Measurements from ENCODE around the gene TIGD1. TPM values are rescaled to one million over a fixed set of nuclear protein-coding genes. Genes with fewer than 3 reads are reported as not detected.

TIGD1 gene
- 3.6 and 4.3 TPM in 2 replicates for polyA plus RNA-seq (2011; rRNA removed)
- 3.3 and 5.8 TPM in 2 replicates for polyA minus RNA-seq (2011; rRNA and poly(A)+ RNA removed)

- ChIA-PET CTCF (no interaction called here), POLR2A (interaction anchor here (1.1 to 1.3 kb wide), 2 partner anchors 17 to 28 kb away, joined by 3 to 5 read pairs; no protein-coding TSS in a partner anchor)
- Histone ChIP-seq H3K27ac (ENCODE audit: low read depth, low read length) (peak within 1 kb of the TSS; percentile 94), H3K27me3 (ENCODE audit: control insufficient read depth, insufficient read depth, low read length) (no peaks in the 10 kb centered on the region), H3K4me3 (ENCODE audit: low read depth, low read length) (peak within 1 kb of the TSS; percentile 93), H3K9me3 (ENCODE audit: control insufficient read depth, insufficient read depth, low read length) (no peaks in the 10 kb centered on the region; the same call in 1 of the 2 replicates)
- peak; percentile 40 for TF ChIP-seq CTCF (IDR thresholded peaks at IDR 0.05; ENCODE audit: low read depth, low read length)
- DNase-seq (ENCODE audit: low read depth, low spot score) = peak; percentile 72
These were observed at the start of gene TIGD1, which contains the start of gene EIF4E2 for GRCh38 chr2:232550354-232551249. Gene TIGD1, minus strand, starts transcription at chr2:232550557. Its CDS starts 675 bp downstream, at chr2:232549882. Gene EIF4E2, plus strand, starts transcription at chr2:232550689. Its CDS starts 36 bp downstream, at chr2:232550725.

GRCh38 chr2:232598293-232598692, 47.9 kb upstream of the TIGD1 start:
- Histone ChIP-seq H3K4me3 (ENCODE audit: low read depth, low read length) (no peak overlapping the region), H3K27ac (ENCODE audit: low read depth, low read length) (no peak overlapping the region), H3K27me3 (ENCODE audit: control insufficient read depth, insufficient read depth, low read length) (peaks cover 3% of the 10 kb centered on the region), H3K9me3 (ENCODE audit: control insufficient read depth, insufficient read depth, low read length) (no peaks in the 10 kb centered on the region)
- CTCF ChIA-PET = no interaction called here
- TF ChIP-seq CTCF (IDR thresholded peaks at IDR 0.05; ENCODE audit: low read depth, low read length) = no peak
- no peak for DNase-seq (ENCODE audit: low read depth, low spot score)
- POLR2A ChIA-PET = no interaction called here

GRCh38 chr2:232597362-232598079, 47.2 kb upstream of the TIGD1 start:
- no peak for DNase-seq (ENCODE audit: low read depth, low spot score)
- CTCF ChIA-PET = no interaction called here
- Histone ChIP-seq H3K9me3 (ENCODE audit: control insufficient read depth, insufficient read depth, low read length) (no peaks in the 10 kb centered on the region), H3K4me3 (ENCODE audit: low read depth, low read length) (no peak overlapping the region), H3K27me3 (ENCODE audit: control insufficient read depth, insufficient read depth, low read length) (peaks cover 3% of the 10 kb centered on the region), H3K27ac (ENCODE audit: low read depth, low read length) (no peak overlapping the region)
- no peak for TF ChIP-seq CTCF (IDR thresholded peaks at IDR 0.05; ENCODE audit: low read depth, low read length)
- POLR2A ChIA-PET = no interaction called here

- Histone ChIP-seq H3K4me3 (ENCODE audit: low read depth, low read length) (no peak overlapping the region), H3K27me3 (ENCODE audit: control insufficient read depth, insufficient read depth, low read length) (peaks cover 3% of the 10 kb centered on the region), H3K27ac (ENCODE audit: low read depth, low read length) (no peak overlapping the region), H3K9me3 (ENCODE audit: control insufficient read depth, insufficient read depth, low read length) (no peaks in the 10 kb centered on the region)
- no peak for DNase-seq (ENCODE audit: low read depth, low spot score)
- POLR2A ChIA-PET = no interaction called here
- CTCF ChIA-PET = interaction anchor here (0.6 kb wide), 1 partner anchor 37 kb away, joined by 5 read pairs; no protein-coding TSS in a partner anchor
- TF ChIP-seq CTCF (IDR thresholded peaks at IDR 0.05; ENCODE audit: low read depth, low read length) = no peak
These were observed 43.6 kb upstream of the TIGD1 start for GRCh38 chr2:232593982-232594381.
